Fibroblast of the aortic adventitia (primary cell): Measurements from ENCODE around the gene BTNL8. TPM values are rescaled to one million over a fixed set of nuclear protein-coding genes. Genes with fewer than 3 reads are reported as not detected.

ENCODE experiments used
- DNase-seq: peaks from one replicate; pipeline ENCODE4 v3.0.0-alpha.2; 2010; ENCODE audit warnings: low read depth
- H3K4me3 ChIP-seq: 2 replicates; pipeline ENCODE4 v1.5.1; 2011; ENCODE audit warnings: low read depth, mild to moderate bottlenecking, control low read depth, low read length, moderate library complexity
- total RNA-seq: library from RNA; depleted of rRNA; stranded (reverse); fragments of >200 nt; gene quantifications from 2 replicates; pipeline ENCODE4 v1.2.3, GENCODE V29; 2012; ENCODE audit warnings: low replicate concordance
- TF ChIP-seq, protein P1 (sequence below): IDR thresholded peaks from 2 replicates; pipeline ENCODE4 v1.5.1; 2011; ENCODE audit warnings: mild to moderate bottlenecking, low read length, control low read depth, inconsistent platforms; ENCODE audit not compliant: insufficient read depth

BTNL8 gene
- total RNA-seq, 1 donor: not detected

DNA sequence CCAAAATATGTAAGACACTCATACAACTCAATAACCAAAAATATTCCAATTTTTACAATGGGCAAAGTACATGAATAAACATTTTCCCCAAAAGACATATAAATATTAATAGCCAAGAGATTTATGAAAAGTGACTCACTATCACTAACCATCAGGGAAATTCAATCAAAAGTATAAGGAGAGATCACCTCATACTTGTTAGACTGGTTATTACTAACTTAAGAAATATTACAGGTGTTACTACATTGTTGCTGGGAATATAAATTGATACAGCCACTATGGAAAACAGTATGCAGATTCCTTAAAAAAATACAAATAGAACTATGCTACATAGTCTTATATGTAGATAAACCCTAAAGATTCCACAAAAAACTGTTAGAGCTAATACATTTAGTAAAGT lies 21.8 kb downstream of the BTNL8 start:
- no peak for DNase-seq
- TF ChIP-seq, protein P1, sequence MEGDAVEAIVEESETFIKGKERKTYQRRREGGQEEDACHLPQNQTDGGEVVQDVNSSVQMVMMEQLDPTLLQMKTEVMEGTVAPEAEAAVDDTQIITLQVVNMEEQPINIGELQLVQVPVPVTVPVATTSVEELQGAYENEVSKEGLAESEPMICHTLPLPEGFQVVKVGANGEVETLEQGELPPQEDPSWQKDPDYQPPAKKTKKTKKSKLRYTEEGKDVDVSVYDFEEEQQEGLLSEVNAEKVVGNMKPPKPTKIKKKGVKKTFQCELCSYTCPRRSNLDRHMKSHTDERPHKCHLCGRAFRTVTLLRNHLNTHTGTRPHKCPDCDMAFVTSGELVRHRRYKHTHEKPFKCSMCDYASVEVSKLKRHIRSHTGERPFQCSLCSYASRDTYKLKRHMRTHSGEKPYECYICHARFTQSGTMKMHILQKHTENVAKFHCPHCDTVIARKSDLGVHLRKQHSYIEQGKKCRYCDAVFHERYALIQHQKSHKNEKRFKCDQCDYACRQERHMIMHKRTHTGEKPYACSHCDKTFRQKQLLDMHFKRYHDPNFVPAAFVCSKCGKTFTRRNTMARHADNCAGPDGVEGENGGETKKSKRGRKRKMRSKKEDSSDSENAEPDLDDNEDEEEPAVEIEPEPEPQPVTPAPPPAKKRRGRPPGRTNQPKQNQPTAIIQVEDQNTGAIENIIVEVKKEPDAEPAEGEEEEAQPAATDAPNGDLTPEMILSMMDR: no peak
- no peak overlapping the region for H3K4me3 ChIP-seq

DNA sequence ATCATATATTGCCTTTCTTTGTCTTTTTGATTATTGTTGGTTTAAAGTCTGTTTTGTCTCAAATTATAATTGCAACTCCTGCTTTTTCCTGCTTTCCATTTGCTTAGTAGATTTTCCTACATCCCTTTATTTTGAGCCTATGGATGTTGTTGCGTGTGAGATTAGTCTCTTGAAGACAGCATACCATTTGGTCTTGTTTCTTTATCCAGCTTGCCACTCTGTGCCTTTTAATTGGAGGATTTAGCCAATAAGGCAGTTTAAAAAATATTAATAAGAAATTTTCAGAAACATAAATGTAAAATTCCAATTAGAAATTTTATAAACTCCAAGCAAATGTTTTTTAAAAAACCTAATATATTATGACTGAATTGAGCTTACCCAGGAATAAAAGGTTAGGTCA lies 24.0 kb downstream of the BTNL8 start:
- no peak for DNase-seq
- no peak overlapping the region for H3K4me3 ChIP-seq
- TF ChIP-seq, protein P1: no peak

DNA sequence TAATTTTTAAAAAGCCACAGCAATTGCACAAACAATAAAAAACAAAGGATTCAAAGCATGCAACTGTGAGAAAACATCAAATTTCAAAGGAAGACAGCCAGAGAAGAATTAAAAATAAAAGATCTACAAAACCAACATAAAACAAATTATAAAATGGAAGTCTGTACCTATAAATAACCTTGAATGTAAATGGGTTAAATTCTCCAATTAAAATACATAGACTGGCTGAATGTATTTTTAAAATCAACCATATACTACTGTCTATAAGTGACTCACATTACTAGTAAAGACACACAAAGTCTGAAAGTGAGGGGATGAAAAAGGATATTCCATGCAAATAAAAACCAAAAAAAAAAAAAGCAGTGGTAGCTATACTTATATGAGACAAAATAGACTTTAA lies 33.7 kb downstream of the BTNL8 start:
- no peak overlapping the region for H3K4me3 ChIP-seq
- TF ChIP-seq, protein P1: no peak
- no peak for DNase-seq

DNA sequence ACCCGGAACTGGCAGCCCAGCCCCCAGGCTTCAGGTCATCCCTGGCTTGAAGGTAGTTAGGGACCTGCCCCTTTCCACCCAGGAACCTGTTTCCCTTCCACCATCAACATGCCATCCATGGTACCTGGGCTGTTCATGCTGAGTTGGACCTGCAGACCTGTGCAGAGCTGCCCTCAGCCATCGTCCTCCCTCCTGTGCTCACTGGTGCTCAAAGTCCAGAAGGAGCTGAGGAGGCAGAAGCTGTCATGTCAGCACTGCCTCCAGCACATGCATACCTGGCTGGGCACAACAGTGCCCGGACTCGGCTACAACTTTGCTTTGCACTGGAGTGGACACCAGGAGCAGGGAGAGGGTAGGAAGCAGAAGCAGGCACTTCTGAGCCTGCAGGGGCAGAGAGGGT lies 36.2 kb downstream of the BTNL8 start:
- TF ChIP-seq, protein P1: no peak
- DNase-seq: no peak
- H3K4me3 ChIP-seq: no peak overlapping the region

DNA sequence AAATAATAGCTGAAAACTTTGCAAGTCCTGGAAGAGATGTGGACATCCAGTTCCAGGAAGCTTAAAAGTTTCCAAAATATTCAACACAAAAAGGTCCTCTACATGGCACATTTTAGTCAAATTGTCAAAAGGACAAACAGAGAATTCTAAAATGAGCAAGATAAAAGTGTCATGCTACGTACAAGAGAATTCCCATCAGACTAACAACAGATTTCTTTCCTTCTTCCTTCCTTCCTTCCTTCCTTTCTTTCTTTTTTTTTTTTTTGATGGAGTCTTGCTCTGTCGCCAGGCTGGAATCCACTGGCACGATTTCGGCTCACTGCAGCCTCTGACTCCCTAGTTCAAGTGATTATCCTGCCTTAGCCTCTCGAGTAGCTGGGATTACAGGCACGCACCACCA lies 39.3 kb downstream of the BTNL8 start:
- no peak overlapping the region for H3K4me3 ChIP-seq
- no peak for DNase-seq
- TF ChIP-seq, protein P1: no peak

DNA sequence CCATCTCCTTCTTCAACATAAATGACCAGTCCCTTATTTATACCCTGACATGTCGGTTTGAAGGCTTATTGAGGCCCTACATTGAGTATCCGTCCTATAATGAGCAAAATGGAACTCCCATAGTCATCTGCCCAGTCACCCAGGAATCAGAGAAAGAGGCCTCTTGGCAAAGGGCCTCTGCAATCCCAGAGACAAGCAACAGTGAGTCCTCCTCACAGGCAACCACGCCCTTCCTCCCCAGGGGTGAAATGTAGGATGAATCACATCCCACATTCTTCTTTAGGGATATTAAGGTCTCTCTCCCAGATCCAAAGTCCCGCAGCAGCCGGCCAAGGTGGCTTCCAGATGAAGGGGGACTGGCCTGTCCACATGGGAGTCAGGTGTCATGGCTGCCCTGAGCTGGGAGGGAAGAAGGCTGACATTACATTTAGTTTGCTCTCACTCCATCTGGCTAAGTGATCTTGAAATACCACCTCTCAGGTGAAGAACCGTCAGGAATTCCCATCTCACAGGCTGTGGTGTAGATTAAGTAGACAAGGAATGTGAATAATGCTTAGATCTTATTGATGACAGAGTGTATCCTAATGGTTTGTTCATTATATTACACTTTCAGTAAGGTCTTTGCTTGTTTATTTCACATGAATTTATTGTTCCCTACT lies 51.5 kb downstream of the BTNL8 start:
- DNase-seq: peak; percentile 22
- TF ChIP-seq, protein P1: no peak
- no peak overlapping the region for H3K4me3 ChIP-seq

DNA sequence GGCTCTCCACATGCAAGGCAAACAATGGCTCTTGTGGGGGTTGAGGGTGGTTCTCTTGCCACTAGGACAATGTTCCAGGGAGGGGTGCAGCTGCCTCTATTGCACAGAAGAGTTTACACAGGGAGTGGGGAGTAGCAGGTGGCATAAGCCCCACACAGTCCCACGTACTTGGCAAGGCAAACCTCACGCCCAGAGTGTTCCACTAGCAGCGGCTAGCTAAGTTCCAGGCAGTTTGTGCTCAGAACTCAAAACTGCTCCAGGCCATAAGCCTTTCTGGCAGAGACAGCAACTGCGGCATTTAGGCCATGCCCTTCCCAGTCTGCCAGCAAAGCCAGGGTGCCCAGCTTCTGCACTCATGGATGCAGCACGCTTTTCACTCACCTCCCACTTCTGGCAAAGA lies 60.7 kb downstream of the BTNL8 start:
- TF ChIP-seq, protein P1: no peak
- no peak overlapping the region for H3K4me3 ChIP-seq
- DNase-seq: no peak
